Sigmoid colon (tissue), 4 donors: Measurements from ENCODE around the gene RNU4-1.

Experiments
- POLR2A ChIP-seq, 2 donors: fragments of 450-650 bp; IDR thresholded peaks; one replicate each; pipeline ENCODE4 v1.6.1; 2016; ENCODE audit warnings: antibody characterized with exemption in 2 of 2, mild to moderate bottlenecking in 2 of 2, moderate library complexity in 2 of 2
- POLR2AphosphoS5 ChIP-seq, 4 donors: sonication (generic); formaldehyde crosslinking; IDR thresholded peaks; one replicate each; pipeline ENCODE4 v1.6.1; 2017; ENCODE audit warnings: antibody characterized with exemption in 4 of 4
- TF ChIP-seq, protein P1 (sequence below), 4 experiments: fragments of 450-650 bp in 3 of 4; fragments of 200-600 bp in 1 of 4; IDR thresholded peaks; one replicate each; pipeline ENCODE4 v1.5.1; 2016 to 2019; ENCODE audit warnings: antibody characterized with exemption in 4 of 4, mild to moderate bottlenecking in 3 of 4, moderate library complexity in 2 of 4

DNA sequence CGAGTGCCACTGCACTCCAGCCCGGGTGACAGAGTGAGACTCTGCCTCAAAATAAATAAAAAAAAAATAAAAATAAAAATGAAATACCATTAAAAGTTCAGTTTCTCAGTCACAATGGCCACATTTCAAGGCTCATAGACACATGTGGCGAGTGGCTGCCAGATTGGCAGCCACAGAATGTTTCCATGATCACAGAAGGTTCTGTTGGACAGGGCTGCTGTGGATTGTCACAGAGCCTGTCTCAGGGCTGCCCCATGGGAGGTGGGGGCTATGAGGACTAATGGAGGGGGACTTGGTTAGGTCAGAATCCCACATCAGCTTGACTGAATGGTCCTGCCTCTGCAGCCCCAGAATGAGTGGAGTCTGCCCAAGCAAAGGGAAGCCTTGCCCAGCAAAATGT, 38.4 kb upstream of the RNU4-1 start:
- TF ChIP-seq, protein P1, sequence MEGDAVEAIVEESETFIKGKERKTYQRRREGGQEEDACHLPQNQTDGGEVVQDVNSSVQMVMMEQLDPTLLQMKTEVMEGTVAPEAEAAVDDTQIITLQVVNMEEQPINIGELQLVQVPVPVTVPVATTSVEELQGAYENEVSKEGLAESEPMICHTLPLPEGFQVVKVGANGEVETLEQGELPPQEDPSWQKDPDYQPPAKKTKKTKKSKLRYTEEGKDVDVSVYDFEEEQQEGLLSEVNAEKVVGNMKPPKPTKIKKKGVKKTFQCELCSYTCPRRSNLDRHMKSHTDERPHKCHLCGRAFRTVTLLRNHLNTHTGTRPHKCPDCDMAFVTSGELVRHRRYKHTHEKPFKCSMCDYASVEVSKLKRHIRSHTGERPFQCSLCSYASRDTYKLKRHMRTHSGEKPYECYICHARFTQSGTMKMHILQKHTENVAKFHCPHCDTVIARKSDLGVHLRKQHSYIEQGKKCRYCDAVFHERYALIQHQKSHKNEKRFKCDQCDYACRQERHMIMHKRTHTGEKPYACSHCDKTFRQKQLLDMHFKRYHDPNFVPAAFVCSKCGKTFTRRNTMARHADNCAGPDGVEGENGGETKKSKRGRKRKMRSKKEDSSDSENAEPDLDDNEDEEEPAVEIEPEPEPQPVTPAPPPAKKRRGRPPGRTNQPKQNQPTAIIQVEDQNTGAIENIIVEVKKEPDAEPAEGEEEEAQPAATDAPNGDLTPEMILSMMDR (IDR thresholded peaks at IDR 0.05): no peak
- TF ChIP-seq POLR2AphosphoS5 (IDR thresholded peaks at IDR 0.05): no peak
- no peak for TF ChIP-seq POLR2A (IDR thresholded peaks at IDR 0.05)
